Amniotic stem cell (primary cell): ENCODE measurements around the gene ME3.
A peak's percentile ranks its signal among the peaks of the same experiment; 100 is the strongest.
"Not testable (repeated sequence)": the region's sequence is repeated elsewhere in the genome, so short reads cannot be mapped to it uniquely, and the experiment has no call there.

Experiments
- DNase-seq: peaks from one replicate; lab custom pipeline; 2025; lab: John Stamatoyannopoulos, UW

The ME3 gene

DNA sequence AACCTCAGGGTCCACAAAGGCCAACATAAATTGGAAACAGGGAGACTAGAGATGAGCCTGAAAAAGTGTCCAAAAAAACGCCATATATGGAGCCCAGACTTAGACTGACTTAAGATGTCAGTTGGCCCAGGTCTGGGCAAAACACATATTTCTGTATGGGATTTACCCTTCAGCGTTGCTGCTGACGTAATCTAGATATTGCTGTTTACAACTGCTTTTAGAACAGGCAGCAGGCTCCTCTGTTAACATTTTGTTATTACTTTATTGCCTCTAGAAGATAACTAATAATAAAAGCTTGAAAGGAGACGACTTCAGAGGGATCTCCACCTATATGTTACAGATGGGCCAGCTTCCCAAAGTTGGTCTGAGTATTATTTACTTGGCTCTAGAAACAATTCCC lies 8.7 kb downstream of the ME3 start:
- no peak for DNase-seq

- DNase-seq: no peak
Observed at GRCh38 chr11:86663291-86663690, 9.1 kb downstream of the ME3 start.

- DNase-seq: no peak
Observed at GRCh38 chr11:86660736-86661135, 11.7 kb downstream of the ME3 start.

- peak; percentile 3 for DNase-seq
Observed at GRCh38 chr11:86660088-86660487, 12.3 kb downstream of the ME3 start.

- DNase-seq: no peak
Observed at GRCh38 chr11:86658534-86658933, 13.9 kb downstream of the ME3 start.

DNA sequence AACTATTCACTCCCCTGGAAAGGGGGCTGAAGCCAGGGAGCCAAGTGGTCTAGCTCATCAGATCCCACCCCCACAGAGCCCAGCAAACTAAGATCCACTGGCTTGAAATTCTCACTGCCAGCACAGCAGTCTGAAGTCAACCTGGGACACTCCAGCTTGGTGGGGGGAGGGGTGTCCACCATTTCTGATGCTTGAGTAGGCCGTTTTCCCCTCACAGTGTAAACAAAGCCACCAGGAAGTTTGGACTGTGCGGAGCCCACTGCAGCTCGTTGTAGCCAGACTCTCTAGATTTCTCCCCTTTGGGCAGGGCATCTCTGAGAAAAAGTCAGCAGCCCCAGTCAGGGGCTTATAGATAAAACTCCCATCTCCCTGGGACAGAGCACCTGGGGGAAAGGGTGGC lies 27.2 kb downstream of the ME3 start:
- DNase-seq: not testable (repeated sequence)

DNA sequence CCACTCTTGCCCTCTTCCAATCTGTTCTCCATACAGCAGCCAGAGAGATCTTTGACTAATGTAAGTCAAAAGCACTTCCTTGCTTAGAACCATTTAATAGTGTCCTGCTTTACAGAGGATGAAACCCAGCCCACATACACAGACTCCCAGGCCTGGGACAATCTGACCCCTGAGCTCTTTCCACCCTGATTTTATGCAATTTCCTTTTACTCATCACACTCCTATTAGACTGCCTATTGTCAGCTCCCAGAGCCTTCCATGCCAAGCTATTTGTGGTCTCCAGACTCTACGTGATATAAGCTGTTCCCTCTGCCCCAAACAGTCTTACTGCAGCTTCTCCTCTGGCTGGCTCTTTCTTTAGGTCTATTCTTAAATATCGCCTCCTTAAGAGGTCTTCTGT lies 28.1 kb downstream of the ME3 start:
- DNase-seq: no peak

GRCh38 chr11:86641537-86642261 lies 30.7 kb downstream of the ME3 start:
- DNase-seq: no peak

DNA sequence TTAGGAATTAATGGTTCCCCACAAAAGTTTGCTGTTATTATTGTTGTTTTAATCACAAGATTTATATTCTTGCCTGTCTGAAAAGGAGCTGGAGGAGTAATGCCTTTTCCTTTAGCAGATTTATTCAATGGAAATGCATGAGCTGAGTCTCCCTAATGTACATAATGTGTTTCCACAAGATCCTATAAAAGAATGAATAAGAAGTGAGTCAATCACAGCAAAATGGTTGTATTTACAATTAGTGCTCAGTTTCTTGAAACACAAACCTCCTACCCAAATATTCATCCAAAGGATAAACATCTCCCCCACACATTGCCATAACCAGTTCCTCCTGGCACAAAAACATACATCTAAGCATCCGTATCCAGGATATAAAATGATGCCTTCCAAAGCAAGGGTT lies 33.3 kb downstream of the ME3 start:
- DNase-seq: no peak

GRCh38 chr11:86638673-86639072 lies 33.7 kb downstream of the ME3 start:
- DNase-seq: no peak

GRCh38 chr11:86637988-86638387 lies 34.4 kb downstream of the ME3 start:
- DNase-seq: no peak

GRCh38 chr11:86636275-86636674 lies 36.1 kb downstream of the ME3 start:
- DNase-seq: no peak

GRCh38 chr11:86632499-86633269 lies 39.7 kb downstream of the ME3 start:
- peak; percentile 78 for DNase-seq

- DNase-seq: no peak
Observed at GRCh38 chr11:86630229-86630981, 42.0 kb downstream of the ME3 start.

- no peak for DNase-seq
Observed at GRCh38 chr11:86629045-86629706, 43.2 kb downstream of the ME3 start.

DNA sequence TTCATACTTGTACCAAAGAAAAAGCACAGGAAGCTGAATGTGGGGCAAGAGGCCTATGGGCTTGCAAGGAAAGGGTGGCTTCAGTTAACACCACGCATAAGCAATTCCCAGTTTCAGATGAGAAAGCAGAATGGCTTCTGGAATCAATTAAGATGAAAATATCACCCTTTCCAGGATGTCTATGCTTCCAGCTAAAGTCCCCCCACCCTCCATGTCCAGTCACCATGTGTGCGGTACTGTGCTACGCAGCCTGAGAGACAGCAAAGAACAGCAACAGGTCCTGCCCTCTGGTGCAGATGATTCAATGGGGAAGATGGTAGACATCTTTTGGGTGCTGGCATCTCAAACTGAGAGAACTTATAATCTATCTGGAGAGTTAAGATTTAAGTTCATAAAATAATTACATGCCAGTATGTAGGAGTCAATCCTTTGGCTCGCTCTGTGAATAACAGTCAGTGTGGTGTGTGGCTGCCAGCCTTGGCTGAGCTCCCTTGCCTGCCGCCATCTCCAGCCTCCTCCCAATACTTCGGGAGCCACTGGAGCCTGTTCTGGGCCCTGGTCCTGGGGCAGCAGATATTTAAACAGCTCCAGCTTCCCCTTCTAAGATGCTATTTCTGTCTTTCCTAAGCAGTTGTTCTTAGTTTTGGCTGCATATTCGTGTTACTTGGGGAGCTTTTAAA lies 44.5 kb downstream of the ME3 start:
- no peak for DNase-seq

- no peak for DNase-seq
Observed at GRCh38 chr11:86625981-86626380, 46.4 kb downstream of the ME3 start.

DNA sequence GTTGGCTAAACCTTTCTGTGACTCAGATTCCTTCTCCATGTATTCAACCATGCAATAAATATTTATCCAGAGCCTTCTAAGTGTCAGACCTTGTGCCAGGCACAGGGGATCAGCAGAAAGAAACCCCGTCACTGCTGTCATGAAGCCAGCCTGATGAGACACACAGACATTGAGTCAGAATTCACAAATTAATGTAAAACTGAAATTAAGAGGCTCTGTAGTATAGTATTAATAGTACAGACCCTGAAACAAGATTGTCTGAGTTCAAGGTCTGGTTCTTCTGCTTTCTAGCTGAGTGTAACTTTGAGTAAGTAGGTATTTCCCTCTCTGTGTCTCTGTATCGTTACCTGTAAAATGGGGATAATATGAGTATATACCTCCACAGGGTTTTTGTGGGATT lies 46.9 kb downstream of the ME3 start:
- DNase-seq: no peak

- DNase-seq: no peak
Observed at GRCh38 chr11:86624366-86624765, 48.0 kb downstream of the ME3 start.

GRCh38 chr11:86623736-86624135 lies 48.7 kb downstream of the ME3 start:
- DNase-seq: no peak

GRCh38 chr11:86623041-86623621 lies 49.3 kb downstream of the ME3 start:
- no peak for DNase-seq
